GM19035 (cell line): ENCODE results near the gene ADAM17.
"Not testable (repeated sequence)": the region's sequence is repeated elsewhere in the genome, so short reads cannot be mapped to it uniquely, and the experiment has no call there.

Experiments used
- ATAC-seq: cut with Tn5 transposase; IDR thresholded peaks from one replicate; pipeline ENCODE4 v1.9.1; 2021; ENCODE audit not compliant: unreplicated experiment

ADAM17 gene

GRCh38 chr2:9565436-9566153 is 10.0 kb upstream of the ADAM17 start:
- no peak for ATAC-seq

- ATAC-seq = no peak
Measured at GRCh38 chr2:9560628-9561027, 5.0 kb upstream of the ADAM17 start.

GRCh38 chr2:9558948-9559381 is 3.3 kb upstream of the ADAM17 start:
- no peak for ATAC-seq

- peak; percentile 15 for ATAC-seq
Measured at GRCh38 chr2:9556121-9556743, 602 bp upstream of the ADAM17 start.

GRCh38 chr2:9554921-9555296 is 721 bp downstream of the ADAM17 start:
- no peak for ATAC-seq

GRCh38 chr2:9552219-9553178 is 3.1 kb downstream of the ADAM17 start:
- ATAC-seq = no peak

GRCh38 chr2:9550859-9551391 is 4.7 kb downstream of the ADAM17 start:
- not testable (repeated sequence) for ATAC-seq

- ATAC-seq = no peak
Measured at GRCh38 chr2:9549420-9549819, 6.2 kb downstream of the ADAM17 start.

- ATAC-seq = peak; percentile 60
Measured at GRCh38 chr2:9548506-9548905, 7.1 kb downstream of the ADAM17 start.

GRCh38 chr2:9547262-9547991 is 8.2 kb downstream of the ADAM17 start:
- no peak for ATAC-seq

- ATAC-seq = no peak
Measured at GRCh38 chr2:9545502-9545901, 10.1 kb downstream of the ADAM17 start.

- no peak for ATAC-seq
Measured at GRCh38 chr2:9543557-9543956, 12.1 kb downstream of the ADAM17 start.

GRCh38 chr2:9539531-9539930 is 16.1 kb downstream of the ADAM17 start:
- ATAC-seq = no peak

GRCh38 chr2:9538000-9538507 is 17.6 kb downstream of the ADAM17 start:
- no peak for ATAC-seq

- ATAC-seq = no peak
Measured at GRCh38 chr2:9536504-9536903, 19.1 kb downstream of the ADAM17 start.

- ATAC-seq = no peak
Measured at GRCh38 chr2:9535177-9535576, 20.5 kb downstream of the ADAM17 start.

GRCh38 chr2:9533663-9534062 is 22.0 kb downstream of the ADAM17 start:
- ATAC-seq = no peak

- no peak for ATAC-seq
Measured at GRCh38 chr2:9532421-9532820, 23.2 kb downstream of the ADAM17 start.

GRCh38 chr2:9527995-9528787 is 27.4 kb downstream of the ADAM17 start:
- no peak for ATAC-seq

- no peak for ATAC-seq
Measured at GRCh38 chr2:9525266-9525665, 30.4 kb downstream of the ADAM17 start.
